Sigmoid colon (tissue), 7 donors: Measurements from ENCODE around the gene COX4I1. TPM values are rescaled to one million over a fixed set of nuclear protein-coding genes. Genes with fewer than 3 reads are reported as not detected.

Experiments used
- DNase-seq: peaks from one replicate; pipeline ENCODE4 v3.0.0-alpha.2; 2019
- H3K27ac ChIP-seq, 4 donors: fragments of 200-600 bp; sonication (generic); one replicate each; pipeline ENCODE4 v1.5.1; 2016 to 2019; ENCODE audit warnings: mild to moderate bottlenecking in 1 of 4
- H3K27me3 ChIP-seq, 3 donors: fragments of 200-600 bp; sonication (generic); one replicate each; pipeline ENCODE4 v1.5.1; 2019; ENCODE audit warnings: mild to moderate bottlenecking in 1 of 3
- H3K36me3 ChIP-seq, 4 donors: fragments of 200-600 bp; sonication (generic); one replicate each; pipeline ENCODE4 v1.5.1; 2016 to 2019
- H3K4me1 ChIP-seq, 4 donors: fragments of 200-600 bp; sonication (generic); one replicate each; pipeline ENCODE4 v1.5.1; 2017 to 2019
- H3K4me3 ChIP-seq, 4 donors: fragments of 200-600 bp; sonication (generic); one replicate each; pipeline ENCODE4 v1.5.1; 2017 to 2019; ENCODE audit warnings: mild to moderate bottlenecking in 2 of 4, moderate library complexity in 1 of 4
- H3K9me3 ChIP-seq, 4 donors: fragments of 200-600 bp in 3 of 4; sonication (generic) in 3 of 4; one replicate each; pipeline versions ENCODE4 v1.5.1 to v1.6.1; 2013 to 2019
- CTCF ChIP-seq, 4 experiments: fragments of 450-650 bp in 3 of 4; fragments of 200-600 bp in 1 of 4; IDR thresholded peaks; one replicate each; pipeline ENCODE4 v1.5.1; 2016 to 2019; ENCODE audit warnings: antibody characterized with exemption in 4 of 4, mild to moderate bottlenecking in 3 of 4, moderate library complexity in 2 of 4
- EP300 ChIP-seq, 4 donors: sonication (generic); formaldehyde crosslinking; IDR thresholded peaks; one replicate each; pipeline ENCODE4 v1.6.1; 2017; ENCODE audit warnings: antibody characterized with exemption in 4 of 4
- POLR2A ChIP-seq, 2 donors: fragments of 450-650 bp; IDR thresholded peaks; one replicate each; pipeline ENCODE4 v1.6.1; 2016; ENCODE audit warnings: antibody characterized with exemption in 2 of 2, mild to moderate bottlenecking in 2 of 2, moderate library complexity in 2 of 2
- POLR2AphosphoS5 ChIP-seq, 4 donors: sonication (generic); formaldehyde crosslinking; IDR thresholded peaks; one replicate each; pipeline ENCODE4 v1.6.1; 2017; ENCODE audit warnings: antibody characterized with exemption in 4 of 4
- WGBS, 2 donors: extraction: QIAGEN DNeasy Blood & Tissue Kit; methylation state at CpG; one replicate each; pipeline ENCODE4 v1.1.7; 2013; 5-methylcytosine and 5-hydroxymethylcytosine counted together
- intact Hi-C: fragments of 100-400 bp; cut with DNase I; formaldehyde crosslinking; loops from one replicate; pipeline ENCODE4 v1.15.1; 2023
- polyA plus RNA-seq, 3 donors: library from polyadenylated mRNA; stranded (reverse); fragments of 200-250 nt; gene quantifications; one replicate each; pipeline ENCODE4 v1.2.3, GENCODE V29; 2013
- small RNA-seq, 3 donors: library from RNA; depleted of rRNA; stranded (forward); fragments of <200 nt; gene quantifications; one replicate each; pipeline ENCODE3, GENCODE V24; 2016
- total RNA-seq, 4 donors: library from RNA; depleted of rRNA; stranded (reverse); fragments of >200 nt; gene quantifications; one replicate each; pipeline ENCODE4 v1.1.0, GENCODE V29; 2016
- donor health status: healthy with polysubstance abuse.
- donor health status: Bipolar disorder and iron deficiency.
- donor health status: healthy.

The COX4I1 gene
- total and polyA plus RNA-seq, 7 donors, result 700 to 1,922 (median 868) TPM

- no peaks in the 10 kb centered on the region for H3K4me1 ChIP-seq
Measured at GRCh38 chr16:85856585-85856984, 57.1 kb downstream of the COX4I1 start.

More at GRCh38 chr16:85856585-85856984, 57.1 kb downstream of the COX4I1 start:
- no peaks in the 10 kb centered on the region for H3K9me3 ChIP-seq
- no peaks in the 10 kb centered on the region for H3K36me3 ChIP-seq
- no peak overlapping the region for H3K4me3 ChIP-seq
- H3K27me3 ChIP-seq, result no peaks in the 10 kb centered on the region
- intact Hi-C loops, result no loop called here
- no peak overlapping the region for H3K27ac ChIP-seq
- TF ChIP-seq EP300 (IDR thresholded peaks at IDR 0.05) (no peak), POLR2A (IDR thresholded peaks at IDR 0.05) (no peak), CTCF (IDR thresholded peaks at IDR 0.05) (no peak), POLR2AphosphoS5 (IDR thresholded peaks at IDR 0.05) (no peak)
- DNase-seq, result no peak
- WGBS, 2 donors, result 72 to 89% methylated on average over 5 of the region's 5 CpGs

Small RNA genes within 50 kb of the gene (small RNA-seq; reads per million reads assigned to genes)
- gene RNU1-103P, result 0 reads per million in 3 donors

Other genes starting within 250 kb of the COX4I1 start
- gene GSE1, start 186.4 kb upstream of the COX4I1 start, total RNA-seq, result 10 to 100 TPM; 30.8 to 76.7 (median 47.3) TPM
- 10 to 100 TPM; 12.0 to 49.5 (median 19.4) TPM for gene GSE1, start 186.4 kb upstream of the COX4I1 start, polyA plus RNA-seq
- gene GINS2, start 110.7 kb upstream of the COX4I1 start, total RNA-seq, result under 1 TPM in 3 of 4 donors, not detected in 1; 0.16 to 0.54 (median 0.36) TPM
- gene GINS2, start 110.7 kb upstream of the COX4I1 start, polyA plus RNA-seq, result 1 to 10 TPM; 1.8 to 9.6 (median 5.3) TPM
- gene C16orf74, start 48.6 kb upstream of the COX4I1 start, total RNA-seq, result 1 to 10 TPM in 3 of 4 donors, not detected in 1; 1.1 to 8.3 (median 1.4) TPM
- gene C16orf74, start 48.6 kb upstream of the COX4I1 start, polyA plus RNA-seq, result 1 to 10 TPM in 2 of 3 donors, under 1 TPM in 1; 0.60 to 8.1 (median 1.4) TPM
- 10 to 100 TPM; 23.2 to 38.8 (median 28.9) TPM for gene EMC8, start 151 bp upstream of the COX4I1 start, total RNA-seq
- 10 to 100 TPM; 13.8 to 23.7 (median 16.0) TPM for gene EMC8, start 151 bp upstream of the COX4I1 start, polyA plus RNA-seq
- 10 to 100 TPM in 1 of 4 donors, 1 to 10 TPM in 3; 3.5 to 10.8 (median 8.5) TPM for gene IRF8, start 99.5 kb downstream of the COX4I1 start, total RNA-seq
- 10 to 100 TPM; 18.5 to 74.0 (median 19.2) TPM for gene IRF8, start 99.5 kb downstream of the COX4I1 start, polyA plus RNA-seq